Peyer's patch (tissue), 4 donors: ENCODE data around the gene RUNX1.

Source experiments
- POLR2A ChIP-seq, 2 donors: fragments of 450-650 bp; IDR thresholded peaks; one replicate each; pipeline ENCODE4 v1.5.1; 2017; ENCODE audit warnings: antibody characterized with exemption in 2 of 2, mild to moderate bottlenecking in 2 of 2, moderate library complexity in 2 of 2
- TF ChIP-seq, protein P1 (sequence below), 6 experiments: fragments of 450-650 bp in 4 of 6; fragments of 200-600 bp in 2 of 6; sonication (generic) in 1 of 6; IDR thresholded peaks; one replicate each; pipeline ENCODE4 v1.5.1; 2017 to 2019; ENCODE audit warnings: antibody characterized with exemption in 6 of 6, mild to moderate bottlenecking in 3 of 6, moderate library complexity in 1 of 6

DNA sequence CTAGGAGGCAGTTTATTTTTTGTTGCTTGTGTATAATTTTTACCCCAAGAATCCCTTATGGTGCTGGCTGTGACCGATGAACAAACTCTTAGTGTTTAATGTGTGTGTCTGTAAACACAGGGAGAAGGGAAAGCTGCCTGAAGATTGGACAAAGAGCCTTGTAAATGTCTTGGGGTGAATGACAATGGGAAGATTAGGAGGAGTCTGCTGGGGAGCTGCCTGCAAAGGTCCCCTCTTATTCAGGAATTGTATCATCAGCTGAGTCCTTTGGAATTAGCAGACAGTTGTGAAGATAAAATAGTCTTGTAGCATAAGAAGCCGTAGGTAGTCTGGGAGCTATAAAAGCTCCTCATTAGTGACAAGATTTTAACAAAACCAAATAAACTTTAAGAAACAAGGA is 88.4 kb downstream of the RUNX1 start:
- TF ChIP-seq, protein P1, sequence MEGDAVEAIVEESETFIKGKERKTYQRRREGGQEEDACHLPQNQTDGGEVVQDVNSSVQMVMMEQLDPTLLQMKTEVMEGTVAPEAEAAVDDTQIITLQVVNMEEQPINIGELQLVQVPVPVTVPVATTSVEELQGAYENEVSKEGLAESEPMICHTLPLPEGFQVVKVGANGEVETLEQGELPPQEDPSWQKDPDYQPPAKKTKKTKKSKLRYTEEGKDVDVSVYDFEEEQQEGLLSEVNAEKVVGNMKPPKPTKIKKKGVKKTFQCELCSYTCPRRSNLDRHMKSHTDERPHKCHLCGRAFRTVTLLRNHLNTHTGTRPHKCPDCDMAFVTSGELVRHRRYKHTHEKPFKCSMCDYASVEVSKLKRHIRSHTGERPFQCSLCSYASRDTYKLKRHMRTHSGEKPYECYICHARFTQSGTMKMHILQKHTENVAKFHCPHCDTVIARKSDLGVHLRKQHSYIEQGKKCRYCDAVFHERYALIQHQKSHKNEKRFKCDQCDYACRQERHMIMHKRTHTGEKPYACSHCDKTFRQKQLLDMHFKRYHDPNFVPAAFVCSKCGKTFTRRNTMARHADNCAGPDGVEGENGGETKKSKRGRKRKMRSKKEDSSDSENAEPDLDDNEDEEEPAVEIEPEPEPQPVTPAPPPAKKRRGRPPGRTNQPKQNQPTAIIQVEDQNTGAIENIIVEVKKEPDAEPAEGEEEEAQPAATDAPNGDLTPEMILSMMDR (IDR thresholded peaks at IDR 0.05), result no peak
- TF ChIP-seq POLR2A (IDR thresholded peaks at IDR 0.05), result no peak
